Cardiac septum (tissue), 1 donor: Measurements from ENCODE around the gene SREBF1. TPM values are rescaled to one million over a fixed set of nuclear protein-coding genes. Genes with fewer than 3 reads are reported as not detected.

Experiments
- DNase-seq: peaks from one replicate; pipeline ENCODE4 v3.0.0-alpha.2; 2020; ENCODE audit warnings: low spot score
- intact Hi-C: fragments of 100-400 bp; cut with DNase I; formaldehyde crosslinking; loops from one replicate; pipeline ENCODE4 v1.14.0; 2022
- total RNA-seq: library from RNA; stranded (reverse); fragmentation: NEBNext Ultra II Directional; extraction: Animal tissue kit (Norgen Biotek cat#: 25700); gene quantifications from one replicate; pipeline ENCODE4 v1.2.1, GENCODE V29; 2021
- donor health status: DM: no; HTN: no; CAD: no.

SREBF1 gene
- total RNA-seq, 1 donor from 2014 or later, result 17.1 TPM

DNA sequence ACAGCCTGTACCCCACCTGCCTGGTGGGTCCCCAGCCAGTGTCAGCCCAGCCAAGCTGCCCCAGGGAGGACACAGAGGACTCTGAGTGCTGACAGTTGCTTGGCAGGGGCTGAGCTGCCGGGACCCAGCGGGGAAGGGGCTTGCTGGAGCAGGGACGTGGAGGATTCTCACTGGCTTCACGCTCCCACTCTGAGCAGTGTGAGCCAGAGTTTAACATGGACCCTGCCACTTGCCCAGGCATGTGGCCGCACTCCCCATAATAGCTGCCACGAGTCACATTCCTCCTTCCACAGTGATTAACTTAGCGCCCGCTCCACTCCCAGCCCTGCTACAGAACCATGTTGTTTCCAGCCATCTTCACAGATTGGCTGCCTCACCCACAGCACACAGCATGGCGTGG, 31.2 kb downstream of the SREBF1 start:
- intact Hi-C loops, result no loop called here
- DNase-seq, result no peak

DNA sequence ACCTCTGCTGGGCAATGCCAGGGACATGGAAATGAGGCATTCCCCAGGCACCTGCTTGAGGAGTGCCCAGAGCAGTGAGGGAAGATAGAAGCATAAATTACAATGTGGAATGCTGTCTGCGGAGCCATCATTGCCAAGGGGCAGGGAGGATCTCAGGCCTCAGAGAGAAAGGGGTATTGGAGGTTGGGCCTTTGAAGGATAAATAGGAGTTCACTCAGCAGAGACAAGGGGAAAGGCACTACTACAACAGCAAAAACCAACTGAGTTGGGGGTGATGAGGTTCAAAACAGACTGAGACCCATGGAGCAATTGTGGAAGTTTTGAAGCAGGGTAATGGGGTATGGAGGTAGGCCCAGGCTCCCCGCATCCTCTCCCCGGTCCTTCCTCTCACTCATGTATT, 32.8 kb downstream of the SREBF1 start:
- no peak for DNase-seq
- intact Hi-C loops, result no loop called here

DNA sequence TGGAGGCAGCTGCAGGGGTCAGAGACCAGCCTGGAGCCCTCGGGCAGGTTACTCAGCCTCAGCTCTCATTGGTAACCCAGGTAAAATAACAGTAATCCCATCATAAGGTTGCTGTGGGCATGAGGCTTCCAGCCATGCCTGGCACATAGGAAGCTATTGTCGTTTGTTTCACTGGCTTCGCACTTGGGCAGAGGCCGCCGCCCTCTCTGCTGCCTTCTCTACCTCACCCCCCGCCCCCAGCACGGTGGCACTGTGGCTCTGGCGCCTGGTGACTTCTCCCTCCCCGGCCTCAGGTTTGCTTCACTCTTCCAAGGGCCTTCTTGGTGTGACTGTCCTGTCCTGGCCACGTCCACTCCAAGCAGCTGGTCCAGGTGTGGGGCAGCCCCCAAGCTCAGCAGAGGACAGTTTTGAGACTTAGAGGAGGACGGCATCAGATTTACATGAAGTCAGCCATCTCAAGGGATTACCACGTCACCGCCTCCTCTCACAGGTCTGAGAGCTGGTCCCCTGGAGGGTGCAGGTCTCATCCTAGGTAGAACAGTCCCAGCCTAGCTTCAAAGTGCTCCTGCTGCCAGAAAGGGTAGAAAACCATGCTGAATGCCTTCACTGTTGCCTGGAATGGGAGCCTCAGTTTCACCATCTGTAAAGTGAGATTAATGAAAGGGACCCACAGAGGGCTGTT, 34.8 kb downstream of the SREBF1 start:
- intact Hi-C loops, result no loop called here
- no peak for DNase-seq

DNA sequence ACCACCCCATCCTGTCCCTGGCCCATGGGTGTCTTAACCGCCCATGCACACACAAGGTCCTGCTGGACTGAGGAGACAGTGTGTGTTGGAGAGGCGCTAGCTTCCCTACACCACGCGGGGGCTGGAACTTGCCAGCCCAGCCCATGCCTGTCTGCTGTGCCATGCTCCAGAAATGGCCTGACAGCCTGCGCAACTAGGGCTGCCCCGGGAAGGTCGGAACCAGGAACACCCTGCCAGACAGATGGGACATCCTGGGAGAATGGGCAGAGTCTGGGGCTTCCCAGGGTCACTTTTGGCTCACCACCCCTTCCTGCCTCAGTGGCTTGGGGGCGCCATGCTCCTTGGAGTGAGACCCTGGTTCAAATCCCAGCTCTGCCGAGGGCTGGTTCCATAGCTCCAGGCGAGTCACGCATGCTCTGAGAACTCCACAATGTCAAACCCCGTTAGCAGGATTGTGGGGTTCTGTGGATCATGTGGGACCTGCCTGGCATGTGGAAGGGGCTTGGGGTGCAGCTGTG, 36.2 kb downstream of the SREBF1 start:
- intact Hi-C loops, result no loop called here
- DNase-seq, result no peak

DNA sequence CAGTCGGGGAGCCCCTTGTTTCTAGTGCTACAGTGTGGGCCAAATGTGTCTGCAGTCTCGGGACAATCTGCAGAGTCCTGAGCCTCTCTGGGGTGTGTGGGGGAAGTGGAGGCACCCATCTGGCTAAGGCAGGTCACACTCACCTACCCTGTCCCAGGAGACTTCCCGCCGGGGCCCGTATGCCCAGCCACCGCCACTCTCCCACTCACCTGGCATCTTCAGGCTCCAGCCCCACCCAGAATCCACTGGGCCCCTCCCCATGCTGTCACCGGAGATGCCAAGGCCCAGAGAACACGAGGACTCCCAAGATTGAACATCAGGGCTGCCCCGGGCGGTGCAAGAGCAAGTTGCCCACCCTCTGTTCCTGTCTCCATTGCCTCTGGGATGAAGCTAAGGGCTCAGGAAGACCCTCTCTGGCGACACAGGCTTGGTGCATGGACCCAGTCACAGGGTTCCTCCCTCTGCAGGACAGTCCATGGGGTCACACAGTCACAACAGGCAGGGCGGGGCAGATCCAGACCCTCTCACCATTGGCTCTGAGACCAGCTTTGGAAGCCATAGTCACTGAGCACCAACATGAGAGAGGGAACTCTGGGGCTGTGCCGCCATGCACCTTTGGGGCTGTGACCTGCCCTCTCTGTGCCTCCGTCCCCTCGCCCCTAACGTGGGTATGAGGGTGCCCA, 38.1 kb downstream of the SREBF1 start:
- DNase-seq, result no peak
- intact Hi-C loops, result no loop called here

DNA sequence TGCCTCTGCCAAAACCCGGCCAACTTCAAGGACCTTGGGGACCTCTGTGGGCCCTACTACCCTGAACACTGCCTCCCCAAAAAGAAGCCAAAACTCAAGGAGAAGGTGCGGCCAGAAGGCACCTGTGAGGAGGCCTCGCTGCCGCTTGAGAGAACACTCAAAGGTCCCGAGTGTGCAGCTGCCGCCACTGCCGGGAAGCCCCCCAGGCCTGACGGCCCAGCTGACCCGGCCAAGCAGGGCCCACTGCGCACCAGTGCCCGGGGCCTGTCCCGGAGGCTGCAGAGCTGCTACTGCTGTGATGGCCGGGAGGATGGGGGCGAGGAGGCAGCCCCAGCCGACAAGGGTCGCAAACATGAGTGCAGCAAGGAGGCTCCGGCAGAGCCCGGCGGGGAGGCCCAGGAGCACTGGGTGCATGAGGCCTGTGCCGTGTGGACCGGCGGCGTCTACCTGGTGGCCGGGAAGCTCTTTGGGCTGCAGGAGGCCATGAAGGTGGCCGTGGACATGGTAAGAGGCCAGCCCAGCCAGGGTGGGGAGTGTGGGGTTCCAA, 38.7 kb downstream of the SREBF1 start:
- intact Hi-C loops, result no loop called here
- no peak for DNase-seq

DNA sequence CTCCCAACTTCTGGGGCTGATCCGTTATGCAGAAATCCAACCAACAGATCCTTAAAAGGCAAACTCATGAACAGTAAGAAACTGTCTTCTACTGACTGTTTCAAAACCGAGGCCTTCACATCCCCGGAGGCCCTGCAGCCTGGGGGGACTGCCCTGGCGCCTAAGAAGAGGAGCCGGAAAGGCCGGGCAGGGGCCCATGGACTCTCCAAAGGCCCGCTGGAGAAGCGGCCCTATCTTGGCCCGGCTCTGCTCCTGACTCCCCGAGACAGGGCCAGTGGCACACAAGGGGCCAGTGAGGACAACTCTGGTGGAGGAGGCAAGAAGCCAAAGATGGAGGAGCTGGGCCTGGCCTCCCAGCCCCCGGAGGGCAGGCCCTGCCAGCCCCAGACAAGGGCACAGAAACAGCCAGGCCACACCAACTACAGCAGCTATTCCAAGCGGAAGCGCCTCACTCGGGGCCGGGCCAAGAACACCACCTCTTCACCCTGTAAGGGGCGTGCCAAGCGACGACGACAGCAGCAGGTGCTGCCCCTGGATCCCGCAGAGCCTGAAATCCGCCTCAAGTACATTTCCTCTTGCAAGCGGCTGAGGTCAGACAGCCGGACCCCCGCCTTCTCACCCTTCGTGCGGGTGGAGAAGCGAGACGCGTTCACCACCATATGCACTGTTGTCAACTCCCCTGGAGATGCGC, 39.5 kb downstream of the SREBF1 start:
- DNase-seq, result no peak
- intact Hi-C loops, result no loop called here

DNA sequence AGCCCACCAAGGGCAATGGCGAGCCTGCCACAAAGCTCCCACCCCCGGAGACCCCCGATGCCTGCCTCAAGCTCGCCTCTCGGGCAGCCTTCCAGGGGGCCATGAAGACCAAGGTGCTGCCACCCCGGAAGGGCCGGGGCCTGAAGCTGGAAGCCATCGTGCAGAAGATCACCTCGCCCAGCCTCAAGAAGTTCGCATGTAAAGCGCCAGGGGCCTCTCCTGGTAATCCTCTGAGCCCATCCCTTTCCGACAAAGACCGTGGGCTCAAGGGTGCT, 40.1 kb downstream of the SREBF1 start:
- intact Hi-C loops, result no loop called here
- no peak for DNase-seq

DNA sequence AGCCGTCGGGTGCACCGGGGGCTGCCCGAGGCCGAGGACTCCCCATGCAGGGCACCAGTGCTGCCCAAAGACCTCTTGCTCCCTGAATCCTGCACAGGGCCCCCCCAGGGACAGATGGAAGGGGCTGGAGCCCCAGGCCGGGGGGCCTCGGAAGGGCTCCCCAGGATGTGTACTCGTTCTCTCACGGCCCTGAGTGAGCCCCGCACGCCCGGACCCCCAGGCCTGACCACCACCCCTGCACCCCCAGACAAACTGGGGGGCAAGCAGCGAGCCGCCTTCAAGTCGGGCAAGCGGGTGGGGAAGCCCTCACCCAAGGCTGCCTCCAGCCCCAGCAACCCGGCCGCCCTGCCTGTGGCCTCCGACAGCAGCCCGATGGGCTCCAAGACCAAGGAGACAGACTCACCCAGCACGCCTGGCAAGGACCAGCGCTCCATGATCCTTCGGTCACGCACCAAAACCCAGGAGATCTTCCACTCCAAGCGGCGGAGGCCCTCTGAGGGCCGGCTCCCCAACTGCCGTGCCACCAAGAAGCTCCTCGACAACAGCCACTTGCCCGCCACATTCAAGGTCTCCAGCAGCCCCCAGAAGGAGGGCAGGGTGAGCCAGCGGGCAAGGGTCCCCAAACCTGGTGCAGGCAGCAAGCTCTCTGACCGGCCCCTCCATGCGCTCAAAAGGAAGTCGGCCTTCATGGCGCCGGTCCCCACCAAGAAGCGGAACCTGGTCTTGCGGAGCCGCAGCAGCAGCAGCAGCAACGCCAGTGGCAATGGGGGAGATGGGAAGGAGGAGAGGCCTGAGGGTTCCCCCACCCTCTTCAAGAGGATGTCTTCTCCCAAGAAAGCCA, 40.6 kb downstream of the SREBF1 start:
- DNase-seq, result no peak
- intact Hi-C loops, result no loop called here

DNA sequence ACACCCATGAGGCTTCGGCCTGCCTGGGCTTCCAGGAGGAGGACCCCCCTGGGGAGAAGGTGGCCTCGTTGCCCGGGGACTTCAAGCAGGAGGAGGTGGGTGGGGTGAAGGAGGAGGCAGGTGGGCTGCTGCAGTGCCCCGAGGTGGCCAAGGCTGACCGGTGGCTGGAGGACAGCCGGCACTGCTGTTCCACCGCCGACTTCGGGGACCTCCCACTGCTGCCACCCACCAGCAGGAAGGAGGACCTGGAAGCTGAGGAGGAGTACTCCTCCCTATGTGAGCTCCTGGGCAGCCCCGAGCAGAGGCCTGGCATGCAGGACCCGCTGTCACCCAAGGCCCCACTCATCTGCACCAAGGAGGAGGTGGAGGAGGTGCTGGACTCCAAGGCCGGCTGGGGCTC, 41.5 kb downstream of the SREBF1 start:
- no peak for DNase-seq

DNA sequence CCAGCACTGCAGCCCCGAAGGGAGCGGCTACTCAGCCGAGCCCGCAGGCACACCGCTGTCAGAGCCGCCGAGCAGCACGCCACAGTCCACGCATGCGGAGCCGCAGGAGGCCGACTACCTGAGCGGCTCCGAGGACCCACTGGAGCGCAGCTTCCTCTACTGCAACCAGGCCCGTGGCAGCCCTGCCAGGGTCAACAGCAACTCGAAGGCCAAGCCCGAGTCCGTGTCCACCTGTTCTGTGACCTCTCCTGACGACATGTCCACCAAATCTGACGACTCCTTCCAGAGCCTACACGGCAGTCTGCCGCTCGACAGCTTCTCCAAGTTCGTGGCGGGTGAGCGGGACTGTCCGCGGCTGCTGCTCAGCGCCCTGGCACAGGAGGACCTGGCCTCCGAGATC, 42.4 kb downstream of the SREBF1 start:
- intact Hi-C loops, result no loop called here
- DNase-seq, result no peak

More for the DNA sequence above, 41.5 kb downstream of the SREBF1 start:
- intact Hi-C loops, result no loop called here

DNA sequence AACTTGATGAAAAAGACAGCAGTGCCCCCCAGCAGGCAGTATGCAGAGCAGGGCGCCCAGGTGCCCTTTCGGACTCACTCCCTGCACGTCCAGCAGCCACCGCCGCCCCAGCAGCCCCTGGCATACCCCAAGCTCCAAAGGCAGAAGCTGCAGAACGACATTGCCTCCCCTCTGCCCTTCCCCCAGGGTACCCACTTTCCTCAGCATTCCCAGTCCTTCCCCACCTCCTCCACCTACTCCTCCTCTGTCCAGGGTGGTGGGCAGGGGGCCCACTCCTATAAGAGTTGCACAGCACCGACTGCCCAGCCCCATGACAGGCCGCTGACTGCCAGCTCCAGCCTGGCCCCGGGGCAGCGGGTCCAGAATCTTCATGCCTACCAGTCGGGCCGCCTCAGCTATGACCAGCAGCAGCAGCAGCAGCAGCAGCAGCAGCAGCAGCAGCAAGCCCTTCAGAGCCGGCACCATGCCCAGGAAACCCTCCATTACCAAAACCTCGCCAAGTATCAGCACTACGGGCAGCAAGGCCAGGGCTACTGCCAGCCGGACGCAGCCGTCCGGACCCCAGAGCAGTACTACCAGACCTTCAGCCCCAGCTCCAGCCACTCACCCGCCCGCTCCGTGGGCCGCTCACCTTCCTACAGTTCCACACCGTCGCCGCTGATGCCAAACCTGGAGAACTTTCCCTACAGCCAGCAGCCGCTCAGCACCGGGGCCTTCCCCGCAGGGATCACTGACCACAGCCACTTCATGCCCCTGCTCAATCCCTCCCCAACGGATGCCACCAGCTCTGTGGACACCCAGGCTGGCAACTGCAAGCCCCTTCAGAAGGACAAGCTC, 43.2 kb downstream of the SREBF1 start:
- DNase-seq, result no peak
- intact Hi-C loops, result no loop called here

DNA sequence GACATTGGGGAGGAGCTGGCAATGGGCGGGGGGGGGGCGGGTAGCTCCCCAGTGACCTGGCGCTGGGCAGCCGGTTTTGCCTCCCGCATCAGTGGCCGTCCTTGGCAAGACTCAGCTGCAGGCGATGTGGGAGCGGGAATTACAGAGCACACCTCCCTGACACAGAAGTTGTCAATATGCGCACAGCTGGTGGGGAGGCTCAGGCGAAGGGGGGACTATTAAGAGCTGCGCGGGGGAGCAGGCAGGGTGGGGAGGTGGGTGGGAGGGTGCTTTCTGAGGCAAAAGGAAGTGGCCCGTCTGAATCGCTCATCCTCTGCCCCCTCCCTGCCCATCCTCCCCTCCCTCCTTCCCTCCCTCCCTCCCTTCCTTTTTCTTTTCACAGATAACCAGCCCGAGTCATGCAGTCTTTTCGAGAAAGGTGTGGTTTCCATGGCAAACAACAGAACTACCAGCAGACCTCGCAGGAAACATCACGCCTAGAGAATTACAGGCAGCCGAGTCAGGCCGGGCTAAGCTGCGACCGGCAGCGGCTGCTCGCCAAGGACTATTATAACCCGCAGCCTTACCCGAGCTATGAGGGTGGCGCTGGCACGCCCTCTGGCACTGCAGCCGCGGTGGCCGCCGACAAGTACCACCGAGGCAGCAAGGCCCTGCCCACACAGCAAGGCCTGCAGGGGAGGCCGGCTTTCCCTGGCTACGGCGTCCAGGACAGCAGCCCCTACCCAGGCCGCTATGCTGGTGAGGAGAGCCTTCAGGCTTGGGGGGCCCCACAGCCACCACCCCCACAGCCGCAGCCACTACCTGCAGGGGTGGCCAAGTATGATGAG, 44.0 kb downstream of the SREBF1 start:
- intact Hi-C loops, result no loop called here
- no peak for DNase-seq

DNA sequence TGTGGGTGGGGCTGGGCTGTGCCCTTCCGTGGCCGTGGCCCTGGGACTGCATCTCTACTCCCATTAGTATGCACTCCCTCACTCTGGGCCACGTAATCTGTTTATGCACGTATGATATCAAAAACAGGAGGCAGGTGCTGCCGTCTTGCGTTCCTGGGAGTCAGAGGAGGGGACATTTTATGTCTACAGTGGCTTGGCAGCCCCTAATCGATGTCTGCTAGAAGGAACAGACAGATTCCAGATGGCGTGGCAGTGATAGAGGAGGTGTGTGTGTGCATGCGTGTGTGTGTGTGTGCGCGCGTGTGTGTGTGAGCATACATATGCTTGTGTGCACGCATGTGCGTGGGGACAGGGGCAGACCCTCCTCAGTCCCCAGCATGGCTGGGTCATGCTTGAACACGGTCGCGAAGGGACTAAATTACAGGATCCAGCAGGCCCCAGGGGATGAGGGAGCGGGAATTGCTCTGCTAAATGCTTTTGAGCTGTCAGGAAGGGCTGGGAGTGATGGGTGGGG, 44.7 kb downstream of the SREBF1 start:
- DNase-seq, result no peak
- intact Hi-C loops, result no loop called here

DNA sequence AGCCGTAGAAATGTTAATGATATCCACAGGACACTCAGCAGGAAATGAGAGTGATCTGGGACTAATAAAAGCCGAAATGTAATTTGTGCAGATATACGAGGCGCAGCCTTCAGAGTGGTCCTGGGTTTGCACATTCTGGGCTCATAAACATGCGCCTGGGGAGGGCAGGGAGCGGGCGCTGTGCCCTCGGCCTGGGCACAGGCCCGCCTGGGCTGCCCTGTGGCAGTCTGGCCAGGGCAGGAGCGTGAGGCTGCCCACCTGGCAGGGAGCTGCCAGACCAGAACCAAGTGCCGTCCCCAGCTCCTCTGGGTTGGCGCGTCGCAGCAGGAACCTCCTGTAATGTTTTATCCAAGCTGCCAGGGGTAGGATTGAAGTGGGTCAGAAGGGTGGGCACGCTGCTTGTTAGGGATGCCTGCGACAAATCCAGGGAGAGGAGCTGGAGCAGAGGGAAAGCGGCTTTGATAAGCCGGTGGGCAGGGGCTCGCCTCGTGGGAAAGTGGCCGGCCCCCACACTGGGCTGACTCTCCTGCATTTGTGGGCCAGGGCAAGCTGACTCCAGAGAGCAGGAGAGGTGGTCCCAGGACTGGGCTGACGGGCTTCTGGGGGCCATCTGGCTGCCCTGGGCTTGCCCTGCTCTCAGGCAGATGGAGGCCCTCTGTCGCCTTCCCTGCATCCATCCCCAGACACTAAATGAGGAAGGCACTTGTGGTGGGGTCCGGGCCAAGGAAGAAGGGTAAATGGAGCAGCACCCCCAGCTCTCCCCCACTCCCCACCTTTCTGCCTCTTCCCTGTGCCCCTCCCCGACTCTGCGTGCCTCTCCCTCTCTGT, 45.9 kb downstream of the SREBF1 start:
- intact Hi-C loops, result no loop called here
- no peak for DNase-seq

DNA sequence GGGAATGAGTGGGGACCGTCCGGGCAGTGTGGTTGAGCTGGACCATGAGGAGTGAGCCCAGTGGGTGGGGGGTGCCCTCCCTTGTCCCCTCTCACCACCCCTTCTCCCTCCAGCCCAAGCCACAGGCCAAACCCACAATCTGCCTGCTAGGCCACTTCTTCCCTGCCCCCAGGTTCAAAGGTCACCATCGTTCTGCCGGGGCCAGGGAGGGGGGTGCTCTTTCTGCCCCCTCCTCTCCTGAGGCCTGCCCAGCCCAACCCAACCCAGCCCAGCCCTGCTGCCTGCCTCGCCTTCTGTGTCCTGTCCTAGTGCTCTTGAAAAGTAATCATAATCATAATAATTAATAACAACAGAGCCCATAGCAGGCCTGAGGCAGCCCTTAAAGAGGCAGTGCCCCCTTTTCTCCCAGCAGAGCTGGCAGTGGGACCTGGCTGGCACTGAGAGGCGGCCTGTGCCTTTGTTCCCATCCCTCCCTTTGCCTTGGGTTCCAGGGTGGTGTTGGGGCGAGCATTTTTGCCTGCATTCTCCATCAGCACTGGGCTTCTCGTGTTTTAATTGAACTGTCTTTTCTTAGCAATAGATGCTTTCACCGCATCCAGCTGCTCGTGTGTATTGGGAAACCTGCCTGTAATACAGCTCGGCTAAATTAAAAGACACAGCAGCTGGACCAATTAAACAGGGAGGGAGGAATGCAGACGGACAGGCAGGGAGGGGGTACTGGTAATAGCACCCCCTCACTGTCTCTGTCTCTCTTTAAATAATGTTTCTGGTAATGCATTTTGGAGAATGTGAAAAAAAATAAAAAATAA, 46.8 kb downstream of the SREBF1 start:
- no peak for DNase-seq

More for the DNA sequence above, 46.8 kb downstream of the SREBF1 start:
- intact Hi-C loops, result loop anchor here (10.0 kb wide), 1 partner anchor 105 kb away; the partner anchor contains the start of gene RAI1
